Neural progenitor cell (in vitro differentiated cells): ENCODE measurements around the gene SSBP3. TPM values are rescaled to one million over a fixed set of nuclear protein-coding genes. Genes with fewer than 3 reads are reported as not detected.

Experiments used
- DNase-seq: peaks from one replicate; pipeline ENCODE4 v3.0.0-alpha.2; 2016; ENCODE audit warnings: low spot score
- H2AFZ ChIP-seq: fragments of 200-600 bp; sonication (generic); replicated peaks from 2 replicates; pipeline ENCODE4 v1.6.1; 2016; ENCODE audit warnings: antibody characterized with exemption
- H3F3A ChIP-seq: fragments of 200-600 bp; sonication (generic); 2 replicates; pipeline ENCODE4 v1.6.1; 2016; ENCODE audit warnings: antibody characterized with exemption, low read depth
- H3K27ac ChIP-seq: fragments of 200-600 bp; sonication (generic); 2 replicates; pipeline ENCODE4 v1.5.1; 2016; ENCODE audit warnings: mild to moderate bottlenecking
- H3K27me3 ChIP-seq: fragments of 200-600 bp; sonication (generic); 2 replicates; pipeline ENCODE4 v1.6.1; 2016; ENCODE audit warnings: mild to moderate bottlenecking, moderate library complexity
- H3K36me3 ChIP-seq: fragments of 200-600 bp; sonication (generic); 2 replicates; pipeline ENCODE4 v1.5.1; 2016
- H3K4me1 ChIP-seq: fragments of 200-600 bp; sonication (generic); 2 replicates; pipeline ENCODE4 v1.6.1; 2016; ENCODE audit warnings: mixed run types
- H3K4me2 ChIP-seq: fragments of 200-600 bp; sonication (generic); 2 replicates; pipeline ENCODE4 v1.6.1; 2016
- H3K4me3 ChIP-seq: fragments of 200-600 bp; sonication (generic); 2 replicates; pipeline ENCODE4 v1.5.1; 2016
- H3K79me2 ChIP-seq: fragments of 200-600 bp; sonication (generic); 2 replicates; pipeline ENCODE4 v1.6.1; 2016; ENCODE audit warnings: low read depth
- H3K9ac ChIP-seq: fragments of 200-600 bp; sonication (generic); 2 replicates; pipeline ENCODE4 v1.6.1; 2016
- H3K9me3 ChIP-seq: fragments of 200-600 bp; sonication (generic); 2 replicates; pipeline ENCODE4 v1.5.1; 2016; ENCODE audit warnings: low read depth
- H4K20me1 ChIP-seq: fragments of 200-600 bp; sonication (generic); 2 replicates; pipeline ENCODE4 v1.6.1; 2016; ENCODE audit warnings: low read depth
- H3K27ac Mint-ChIP-seq: 3 replicates; pipeline ENCODE4 v1.8.0; 2021; ENCODE audit warnings: mixed read lengths
- H3K27me3 Mint-ChIP-seq: 2 replicates; pipeline ENCODE4 v1.8.0; 2022; ENCODE audit warnings: low read depth, mild to moderate bottlenecking, inconsistent platforms, moderate library complexity, mixed read lengths; ENCODE audit not compliant: insufficient read depth
- H3K36me3 Mint-ChIP-seq: 3 replicates; pipeline ENCODE4 v1.8.0; 2021; ENCODE audit warnings: mixed read lengths
- H3K4me1 Mint-ChIP-seq: 3 replicates; pipeline ENCODE4 v1.8.0; 2021; ENCODE audit warnings: mixed read lengths
- H3K4me3 Mint-ChIP-seq: 3 replicates; pipeline ENCODE4 v1.8.0; 2021; ENCODE audit warnings: mild to moderate bottlenecking, moderate library complexity, mixed read lengths
- H3K9me3 Mint-ChIP-seq: 3 replicates; pipeline ENCODE4 v1.8.0; 2020; ENCODE audit warnings: mixed read lengths
- CTCF ChIP-seq: fragments of 200-600 bp; sonication (generic); IDR thresholded peaks from 2 replicates; pipeline ENCODE4 v1.5.1; 2017; ENCODE audit warnings: antibody characterized with exemption, mild to moderate bottlenecking
- EZH2 ChIP-seq: fragments of 200-600 bp; sonication (generic); IDR thresholded peaks from 2 replicates; pipeline ENCODE4 v1.6.1; 2017; ENCODE audit warnings: antibody characterized with exemption, mild to moderate bottlenecking, moderate library complexity
- EZH2phosphoT487 ChIP-seq: fragments of 200-600 bp; sonication (generic); IDR thresholded peaks from 2 replicates; pipeline ENCODE4 v1.6.1; 2017; ENCODE audit warnings: antibody characterized with exemption
- total RNA-seq: library from RNA; depleted of rRNA; stranded (reverse); fragments of >200 nt; gene quantifications from 2 replicates; pipeline ENCODE4 v1.2.3, GENCODE V29; 2015; ENCODE audit warnings: low replicate concordance

SSBP3 gene
- total RNA-seq, 1 donor from 2014 or later: 53.0 TPM

GRCh38 chr1:54407154-54407403 is 885 bp upstream of the SSBP3 start:
- peak overlapping the region; percentile 94 for H3K4me3 Mint-ChIP-seq
- Histone ChIP-seq H3K9me3 (no peaks in the 10 kb centered on the region), H3K27me3 (no peaks in the 10 kb centered on the region), H3F3A (peaks cover 30% of the 10 kb centered on the region), H2AFZ (peak overlapping the region; percentile 7), H3K36me3 (peaks cover under 1% of the 10 kb centered on the region), H3K9ac (peak overlapping the region; percentile 7), H3K4me2 (peak overlapping the region; percentile 98), H4K20me1 (peaks cover 35% of the 10 kb centered on the region), H3K4me1 (peaks cover 57% of the 10 kb centered on the region), H3K27ac (peak overlapping the region; percentile 83), H3K79me2 (peaks cover 35% of the 10 kb centered on the region), H3K4me3 (peak overlapping the region; percentile 97)
- H3K9me3 Mint-ChIP-seq: no peaks in the 10 kb centered on the region
- peaks cover 20% of the 10 kb centered on the region for H3K36me3 Mint-ChIP-seq
- peaks cover 62% of the 10 kb centered on the region for H3K4me1 Mint-ChIP-seq
- peaks cover 16% of the 10 kb centered on the region for H3K27me3 Mint-ChIP-seq
- DNase-seq: no peak
- H3K27ac Mint-ChIP-seq: peak overlapping the region; percentile 100
- no peak for TF ChIP-seq CTCF
- TF ChIP-seq EZH2: no peak
- TF ChIP-seq EZH2phosphoT487: no peak

GRCh38 chr1:54405898-54406293 is 298 bp downstream of the SSBP3 start:
- no peaks in the 10 kb centered on the region for H3K9me3 Mint-ChIP-seq
- peaks cover 32% of the 10 kb centered on the region for H3K36me3 Mint-ChIP-seq
- peaks cover 46% of the 10 kb centered on the region for H4K20me1 ChIP-seq
- H3K36me3 ChIP-seq: peaks cover 9% of the 10 kb centered on the region
- peaks cover 69% of the 10 kb centered on the region for H3K4me1 Mint-ChIP-seq
- no peak for DNase-seq
- peaks cover 54% of the 10 kb centered on the region for H3K4me1 ChIP-seq
- H3K27me3 ChIP-seq: no peaks in the 10 kb centered on the region
- TF ChIP-seq CTCF (no peak), EZH2 (no peak), EZH2phosphoT487 (no peak)
- H3K9me3 ChIP-seq: no peaks in the 10 kb centered on the region
- no peak overlapping the region for H3K9ac ChIP-seq
- peak overlapping the region; percentile 87 for H3K4me2 ChIP-seq
- no peak overlapping the region for H3K27ac Mint-ChIP-seq
- peak overlapping the region; percentile 97 for H3K4me3 ChIP-seq
- H3F3A ChIP-seq: peaks cover 26% of the 10 kb centered on the region
- peaks cover 47% of the 10 kb centered on the region for H3K79me2 ChIP-seq
- H3K4me3 Mint-ChIP-seq: peak overlapping the region; percentile 74
- H3K27ac ChIP-seq: no peak overlapping the region
- peaks cover 11% of the 10 kb centered on the region for H3K27me3 Mint-ChIP-seq
- no peak overlapping the region for H2AFZ ChIP-seq

DNA sequence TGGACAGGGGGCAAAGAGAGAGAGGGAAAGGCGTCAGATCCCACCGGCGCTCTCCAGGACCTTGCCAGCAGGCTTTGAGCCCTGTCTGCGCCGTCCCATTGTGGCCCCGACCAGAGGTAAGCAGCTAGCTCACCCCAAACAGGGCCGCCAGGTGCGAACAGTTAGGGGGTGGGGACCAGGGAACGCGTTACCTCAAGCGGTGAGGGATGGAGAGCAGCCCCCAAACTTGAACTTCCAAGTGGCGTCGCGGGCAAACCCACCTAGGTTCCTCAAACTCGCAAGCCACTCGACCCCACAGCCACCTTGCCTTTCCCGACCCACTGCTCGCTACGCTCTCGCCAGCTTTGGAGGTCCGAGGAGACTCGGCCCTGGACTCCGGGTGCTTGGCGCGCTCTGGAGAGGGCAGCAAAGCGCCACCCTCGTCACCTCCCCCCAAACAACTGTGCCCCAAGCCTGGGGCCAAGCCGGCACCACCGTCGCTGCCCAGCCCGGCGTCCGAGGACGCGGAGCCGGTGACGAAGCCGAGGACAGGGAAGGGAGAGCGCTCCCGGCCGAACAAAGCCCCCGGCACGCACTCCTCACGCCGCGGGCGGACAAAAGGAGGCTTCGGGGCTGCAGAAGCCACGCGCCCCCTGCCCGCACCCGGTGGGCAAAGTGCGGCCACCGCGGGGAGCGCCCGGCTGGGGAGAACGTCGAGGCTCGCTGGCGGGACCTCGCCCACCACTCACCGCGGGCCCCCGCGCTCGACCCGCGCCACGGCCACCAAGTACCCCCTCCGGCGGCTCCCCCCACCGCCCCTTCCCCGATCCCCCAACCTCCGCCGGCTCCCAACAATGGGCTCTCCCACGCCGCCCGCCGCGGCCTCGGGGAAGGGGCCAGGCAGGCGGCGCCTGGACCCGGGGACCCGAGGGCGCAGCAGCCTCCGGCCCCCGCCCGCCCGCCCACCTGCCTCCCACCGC is 976 bp downstream of the SSBP3 start:
- no peaks in the 10 kb centered on the region for H3K9me3 Mint-ChIP-seq
- peaks cover 48% of the 10 kb centered on the region for H3K4me1 ChIP-seq
- peak overlapping the region; percentile 97 for H3K4me3 ChIP-seq
- peaks cover 65% of the 10 kb centered on the region for H3K4me1 Mint-ChIP-seq
- H3K27ac ChIP-seq: no peak overlapping the region
- peak overlapping the region; percentile 64 for H3K9ac ChIP-seq
- H3K27ac Mint-ChIP-seq: peak overlapping the region; percentile 74
- peaks cover 9% of the 10 kb centered on the region for H3K36me3 ChIP-seq
- H3K27me3 Mint-ChIP-seq: peaks cover 10% of the 10 kb centered on the region
- peaks cover 53% of the 10 kb centered on the region for H4K20me1 ChIP-seq
- H3K79me2 ChIP-seq: peaks cover 54% of the 10 kb centered on the region
- DNase-seq: peak; percentile 71
- peaks cover 22% of the 10 kb centered on the region for H3F3A ChIP-seq
- H3K36me3 Mint-ChIP-seq: peaks cover 39% of the 10 kb centered on the region
- peak overlapping the region; percentile 87 for H3K4me2 ChIP-seq
- no peak overlapping the region for H2AFZ ChIP-seq
- H3K27me3 ChIP-seq: no peaks in the 10 kb centered on the region
- H3K9me3 ChIP-seq: no peaks in the 10 kb centered on the region
- TF ChIP-seq EZH2phosphoT487 (no peak), CTCF (no peak), EZH2 (no peak)
- H3K4me3 Mint-ChIP-seq: peak overlapping the region; percentile 90
